Esophagus muscularis mucosa (tissue), 4 donors: ENCODE measurements around the gene SEMA5A. TPM values are rescaled to one million over a fixed set of nuclear protein-coding genes. Genes with fewer than 3 reads are reported as not detected.

ENCODE experiments used
- DNase-seq: peaks from one replicate; pipeline ENCODE4 v3.0.0-alpha.2; 2017; ENCODE audit errors: extremely low spot score
- H3K27ac ChIP-seq, 4 donors: fragments of 200-600 bp; sonication (generic); replicated peaks in 1 of 4; 1 replicate in 3 of 4; 2 replicates in 1 of 4; pipeline ENCODE4 v1.5.1; 2016 to 2019; ENCODE audit warnings: mild to moderate bottlenecking in 1 of 4
- H3K27me3 ChIP-seq, 4 donors: fragments of 200-600 bp; sonication (generic); one replicate each; pipeline versions ENCODE4 v1.5.1 to v1.6.0; 2016 to 2019
- H3K36me3 ChIP-seq, 4 donors: fragments of 200-600 bp; sonication (generic); one replicate each; pipeline ENCODE4 v1.5.1; 2016 to 2019
- H3K4me1 ChIP-seq, 4 donors: fragments of 200-600 bp; sonication (generic); one replicate each; pipeline ENCODE4 v1.5.1; 2016 to 2019
- H3K4me3 ChIP-seq, 4 donors: fragments of 200-600 bp; sonication (generic); 1 replicate in 2 of 4; 2 replicates in 2 of 4; pipeline ENCODE4 v1.5.1; 2016 to 2019; ENCODE audit warnings: mild to moderate bottlenecking in 4 of 4, moderate library complexity in 1 of 4
- H3K9me3 ChIP-seq, 4 donors: fragments of 200-600 bp; sonication (generic); 1 replicate in 3 of 4; 2 replicates in 1 of 4; pipeline ENCODE4 v1.5.1; 2016 to 2019
- EP300 ChIP-seq: sonication (generic); formaldehyde crosslinking; IDR thresholded peaks from one replicate; pipeline ENCODE4 v1.6.1; 2017; ENCODE audit warnings: antibody characterized with exemption
- POLR2A ChIP-seq: fragments of 450-650 bp; IDR thresholded peaks from one replicate; pipeline ENCODE4 v1.6.1; 2017; ENCODE audit warnings: antibody characterized with exemption, moderate library complexity, mild to moderate bottlenecking, low read depth
- POLR2AphosphoS5 ChIP-seq, 2 donors: sonication (generic); formaldehyde crosslinking; IDR thresholded peaks; one replicate each; pipeline ENCODE4 v1.6.1; 2017; ENCODE audit warnings: antibody characterized with exemption in 2 of 2
- WGBS: methylation state at CpG from one replicate; pipeline ENCODE4 v1.1.5; 2018; 5-methylcytosine and 5-hydroxymethylcytosine counted together
- intact Hi-C: fragments of 100-400 bp; cut with DNase I; formaldehyde crosslinking; loops from one replicate; pipeline ENCODE4 v1.15.1; 2023
- total RNA-seq, 4 donors: library from RNA; depleted of rRNA; stranded (reverse); fragments of >200 nt; gene quantifications; one replicate each; pipeline versions ENCODE4 v1.1.0 to v1.2.1, GENCODE V29; 2016
- TF ChIP-seq, protein P1 (sequence below), 3 experiments: fragments of 200-600 bp in 2 of 3; fragments of 450-650 bp in 1 of 3; sonication (generic) in 2 of 3; IDR thresholded peaks; one replicate each; pipeline ENCODE4 v1.5.1; 2017 to 2019; ENCODE audit warnings: antibody characterized with exemption in 3 of 3, mild to moderate bottlenecking in 2 of 3, moderate library complexity in 1 of 3

The SEMA5A gene
- total RNA-seq, 4 donors from 2014 or later: 2.1 to 5.6 (median 3.5) TPM

DNA sequence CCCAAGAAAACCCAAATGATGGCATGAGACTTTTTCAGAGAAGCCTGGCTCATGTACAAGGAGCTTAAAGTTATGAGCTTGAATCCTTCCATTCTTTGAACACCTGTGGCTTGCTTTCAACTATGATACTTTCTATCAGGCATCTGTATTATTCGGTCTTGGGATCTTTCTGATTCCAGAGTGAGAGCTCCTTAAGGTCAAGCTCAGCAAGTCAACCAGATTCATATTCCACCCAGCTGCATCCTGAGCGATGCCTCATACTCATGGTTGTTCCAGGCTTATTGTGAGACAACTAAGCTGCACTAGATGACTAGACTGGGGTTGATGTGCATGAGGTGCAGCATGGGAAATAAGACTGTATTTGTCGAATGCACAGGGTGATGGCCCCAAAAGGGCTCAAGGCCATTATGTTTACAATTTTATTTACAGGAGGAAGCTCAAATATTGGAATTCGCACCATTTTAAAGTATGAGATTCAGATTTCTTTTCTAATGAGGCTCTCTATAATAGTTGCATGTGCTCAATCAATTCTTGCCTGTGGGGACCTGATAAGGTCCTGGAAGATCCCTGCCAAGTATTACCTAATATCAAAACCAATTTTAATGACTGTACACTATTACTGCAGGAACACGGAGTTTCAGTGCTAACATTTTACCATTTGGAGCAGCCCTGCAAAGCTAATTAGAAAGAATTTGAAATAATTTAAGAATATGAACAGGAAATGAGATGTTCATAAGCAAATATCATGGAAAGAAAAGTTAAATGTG lies 453.8 kb downstream of the SEMA5A start:
- intact Hi-C loops: no loop called here
- WGBS: 91% methylated on average over 5 of the region's 5 CpGs
- H3K4me1 ChIP-seq: no peaks in the 10 kb centered on the region
- no peak for DNase-seq
- no peaks in the 10 kb centered on the region for H3K36me3 ChIP-seq
- TF ChIP-seq EP300 (no peak), POLR2A (no peak), POLR2AphosphoS5 (IDR thresholded peaks at IDR 0.05) (no peak)
- TF ChIP-seq, protein P1, sequence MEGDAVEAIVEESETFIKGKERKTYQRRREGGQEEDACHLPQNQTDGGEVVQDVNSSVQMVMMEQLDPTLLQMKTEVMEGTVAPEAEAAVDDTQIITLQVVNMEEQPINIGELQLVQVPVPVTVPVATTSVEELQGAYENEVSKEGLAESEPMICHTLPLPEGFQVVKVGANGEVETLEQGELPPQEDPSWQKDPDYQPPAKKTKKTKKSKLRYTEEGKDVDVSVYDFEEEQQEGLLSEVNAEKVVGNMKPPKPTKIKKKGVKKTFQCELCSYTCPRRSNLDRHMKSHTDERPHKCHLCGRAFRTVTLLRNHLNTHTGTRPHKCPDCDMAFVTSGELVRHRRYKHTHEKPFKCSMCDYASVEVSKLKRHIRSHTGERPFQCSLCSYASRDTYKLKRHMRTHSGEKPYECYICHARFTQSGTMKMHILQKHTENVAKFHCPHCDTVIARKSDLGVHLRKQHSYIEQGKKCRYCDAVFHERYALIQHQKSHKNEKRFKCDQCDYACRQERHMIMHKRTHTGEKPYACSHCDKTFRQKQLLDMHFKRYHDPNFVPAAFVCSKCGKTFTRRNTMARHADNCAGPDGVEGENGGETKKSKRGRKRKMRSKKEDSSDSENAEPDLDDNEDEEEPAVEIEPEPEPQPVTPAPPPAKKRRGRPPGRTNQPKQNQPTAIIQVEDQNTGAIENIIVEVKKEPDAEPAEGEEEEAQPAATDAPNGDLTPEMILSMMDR (IDR thresholded peaks at IDR 0.05): no peak
- no peak overlapping the region for H3K27ac ChIP-seq
- H3K4me3 ChIP-seq: no peak overlapping the region
- H3K9me3 ChIP-seq: no peaks in the 10 kb centered on the region
- H3K27me3 ChIP-seq: no peaks in the 10 kb centered on the region

DNA sequence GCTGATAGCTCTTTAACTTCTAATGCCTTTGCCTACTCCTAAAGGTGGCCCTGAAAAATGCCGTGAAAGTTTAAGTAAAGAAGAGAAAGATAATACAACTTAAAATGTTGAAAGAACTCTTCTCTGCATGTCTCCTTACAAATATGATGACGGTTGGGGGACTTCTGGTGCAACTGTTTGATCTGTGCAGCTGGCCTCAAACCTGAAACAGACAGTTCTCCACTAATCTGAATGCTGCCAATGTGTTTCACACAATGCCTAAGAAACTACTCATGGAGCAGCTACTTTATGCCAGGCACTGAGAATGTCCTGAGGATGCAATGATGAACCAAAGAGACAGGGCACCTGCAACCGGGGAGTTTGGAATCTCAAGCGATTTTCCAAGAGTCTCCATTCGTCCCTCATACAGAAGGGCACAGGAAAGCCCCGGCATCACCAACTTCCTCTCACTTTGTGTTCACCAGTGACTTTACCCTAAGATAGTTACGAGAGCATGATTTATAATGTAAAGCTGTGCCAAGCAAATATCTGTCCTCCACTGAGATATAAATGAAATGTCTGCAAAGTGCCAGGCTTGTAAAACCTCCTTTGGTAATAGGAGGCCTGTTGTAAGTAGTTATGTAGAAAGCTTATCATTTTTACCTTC lies 455.4 kb downstream of the SEMA5A start:
- no peaks in the 10 kb centered on the region for H3K9me3 ChIP-seq
- intact Hi-C loops: no loop called here
- WGBS: 95% methylated on average over 6 of the region's 7 CpGs
- no peaks in the 10 kb centered on the region for H3K4me1 ChIP-seq
- H3K36me3 ChIP-seq: no peaks in the 10 kb centered on the region
- TF ChIP-seq EP300: no peak
- no peak for TF ChIP-seq POLR2AphosphoS5 (IDR thresholded peaks at IDR 0.05)
- TF ChIP-seq POLR2A: no peak
- TF ChIP-seq, protein P1 (IDR thresholded peaks at IDR 0.05): no peak
- no peaks in the 10 kb centered on the region for H3K27me3 ChIP-seq
- H3K27ac ChIP-seq: no peak overlapping the region
- H3K4me3 ChIP-seq: no peak overlapping the region
- DNase-seq: no peak

DNA sequence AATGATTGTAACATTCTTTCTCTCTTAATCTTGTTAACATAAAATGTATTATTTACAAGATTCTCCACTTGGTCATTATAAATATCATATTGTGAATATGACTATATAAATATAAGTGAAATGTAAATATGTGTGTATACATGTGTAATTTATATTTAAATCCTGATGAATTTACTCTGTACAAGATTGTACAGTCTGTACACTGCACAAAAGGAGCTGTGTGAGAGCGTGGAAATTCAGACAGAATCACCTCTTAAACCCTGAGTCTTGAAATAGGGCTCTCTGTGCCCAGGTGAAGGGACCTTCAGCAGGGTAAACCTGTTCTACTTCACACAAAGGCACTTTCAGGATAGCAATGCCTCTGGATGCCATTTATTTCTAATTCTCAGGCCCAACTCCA lies 456.0 kb downstream of the SEMA5A start:
- no peak for DNase-seq
- no peaks in the 10 kb centered on the region for H3K36me3 ChIP-seq
- no peak overlapping the region for H3K4me3 ChIP-seq
- TF ChIP-seq, protein P1 (IDR thresholded peaks at IDR 0.05): no peak
- TF ChIP-seq POLR2A (no peak), POLR2AphosphoS5 (IDR thresholded peaks at IDR 0.05) (no peak), EP300 (no peak)
- no peaks in the 10 kb centered on the region for H3K27me3 ChIP-seq
- no peaks in the 10 kb centered on the region for H3K4me1 ChIP-seq
- intact Hi-C loops: no loop called here
- H3K27ac ChIP-seq: no peak overlapping the region
- WGBS: 83% methylated on average over 1 of the region's 1 CpG
- H3K9me3 ChIP-seq: no peaks in the 10 kb centered on the region

DNA sequence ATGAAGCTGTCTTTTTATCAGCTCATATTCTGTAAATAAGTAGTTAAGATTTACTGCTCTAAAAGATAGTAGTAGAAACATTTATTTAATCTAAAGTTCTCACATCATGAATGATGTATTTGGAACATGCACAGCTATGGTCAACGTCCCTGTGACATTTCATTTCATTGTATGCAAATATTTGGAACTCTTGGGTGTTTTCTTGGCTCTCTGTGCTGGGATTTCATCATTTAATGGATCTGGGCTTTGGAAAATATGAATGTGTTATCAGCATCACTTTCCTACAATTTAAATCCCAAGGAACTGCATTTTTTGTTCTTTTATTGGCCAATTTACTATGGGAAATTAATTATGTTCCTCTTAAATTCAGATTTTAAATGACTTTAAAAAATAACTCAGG lies 462.9 kb downstream of the SEMA5A start:
- TF ChIP-seq POLR2A (no peak), POLR2AphosphoS5 (IDR thresholded peaks at IDR 0.05) (no peak)
- TF ChIP-seq, protein P1 (IDR thresholded peaks at IDR 0.05): no peak
- intact Hi-C loops: no loop called here
- Histone ChIP-seq H3K9me3 (no peaks in the 10 kb centered on the region), H3K36me3 (no peaks in the 10 kb centered on the region), H3K4me3 (no peak overlapping the region), H3K27ac (no peak overlapping the region), H3K27me3 (no peaks in the 10 kb centered on the region), H3K4me1 (no peaks in the 10 kb centered on the region)
- 9% methylated on average over 1 of the region's 1 CpG for WGBS
- no peak for DNase-seq

DNA sequence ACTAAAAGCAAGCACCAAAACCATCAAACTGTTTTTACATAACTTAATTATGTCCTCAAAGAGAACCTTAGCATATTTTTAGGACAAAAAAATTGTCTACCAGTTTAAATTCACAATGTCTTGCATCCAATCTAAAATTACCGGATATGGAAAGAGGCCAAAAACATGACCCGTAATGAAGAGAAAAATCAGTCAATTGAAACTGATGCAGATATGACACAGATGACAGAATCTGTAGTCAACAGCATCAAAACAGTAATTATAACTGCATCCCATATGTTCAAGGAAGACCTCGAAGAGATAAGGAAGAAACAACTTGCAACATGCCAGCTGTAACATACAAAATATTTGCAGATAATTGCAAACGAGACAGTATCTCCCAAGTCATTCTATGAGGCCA lies 473.2 kb downstream of the SEMA5A start:
- DNase-seq: no peak
- peaks cover 0 to 3% (median 0%) of the 10 kb centered on the region in 4 donors for H3K9me3 ChIP-seq
- 63% methylated on average over 4 of the region's 4 CpGs for WGBS
- TF ChIP-seq POLR2AphosphoS5 (IDR thresholded peaks at IDR 0.05): no peak
- TF ChIP-seq, protein P1 (IDR thresholded peaks at IDR 0.05): no peak
- no peaks in the 10 kb centered on the region for H3K27me3 ChIP-seq
- no peaks in the 10 kb centered on the region for H3K4me1 ChIP-seq
- no peak overlapping the region for H3K4me3 ChIP-seq
- no peaks in the 10 kb centered on the region for H3K36me3 ChIP-seq
- intact Hi-C loops: no loop called here
- no peak overlapping the region for H3K27ac ChIP-seq
